Fibroblast of lung (primary cell): ENCODE data around the gene ESD. TPM values are rescaled to one million over a fixed set of nuclear protein-coding genes. Genes with fewer than 3 reads are reported as not detected.
A peak's percentile ranks its signal among the peaks of the same experiment; 100 is the strongest.

Source experiments
- DNase-seq, 2 donors: peaks; one replicate each; pipeline versions ENCODE4 v3.0.0 to v3.0.0-alpha.2; 2010; ENCODE audit warnings: low read depth in 2 of 2
- H2AFZ ChIP-seq: 2 replicates; pipeline ENCODE4 v1.5.1; 2012; ENCODE audit warnings: low read length, control low read depth, inconsistent platforms
- H3K27ac ChIP-seq: 2 replicates; pipeline ENCODE4 v1.5.1; 2011; ENCODE audit warnings: low read length, control low read depth; ENCODE audit not compliant: insufficient read depth
- H3K27me3 ChIP-seq: 2 replicates; pipeline ENCODE4 v1.5.1; 2011; ENCODE audit warnings: mild to moderate bottlenecking, low read length; ENCODE audit not compliant: control insufficient read depth, insufficient read depth
- H3K36me3 ChIP-seq: 2 replicates; pipeline ENCODE4 v1.5.1; 2011; ENCODE audit warnings: low read length; ENCODE audit not compliant: control insufficient read depth, insufficient read depth
- H3K4me1 ChIP-seq: 2 replicates; pipeline ENCODE4 v1.5.1; 2011; ENCODE audit warnings: low read length; ENCODE audit not compliant: control insufficient read depth, insufficient read depth; ENCODE audit errors: extremely low read depth
- H3K4me2 ChIP-seq: 2 replicates; pipeline ENCODE4 v1.5.1; 2011; ENCODE audit warnings: low read length, control low read depth; ENCODE audit not compliant: insufficient read depth; ENCODE audit errors: extremely low read depth
- H3K4me3 ChIP-seq, 4 experiments: fragments of 200-600 bp in 1 of 4; sonication (generic) in 1 of 4; replicated peaks in 1 of 4; 2 replicates each; pipeline ENCODE4 v1.5.1; 2011 to 2016; ENCODE audit warnings: low read length in 4 of 4, low read depth in 3 of 4, mild to moderate bottlenecking in 3 of 4, control low read depth in 2 of 4, inconsistent platforms in 1 of 4, mixed read lengths in 1 of 4; ENCODE audit not compliant: insufficient read depth in 1 of 4; ENCODE audit errors: control extremely low read depth in 1 of 4
- H3K79me2 ChIP-seq: 2 replicates; pipeline ENCODE4 v1.5.1; 2012; ENCODE audit warnings: mild to moderate bottlenecking, low read length, inconsistent platforms; ENCODE audit not compliant: control insufficient read depth, insufficient read depth
- H3K9ac ChIP-seq: 2 replicates; pipeline ENCODE4 v1.5.1; 2011; ENCODE audit warnings: mild to moderate bottlenecking, low read length, control low read depth; ENCODE audit not compliant: insufficient read depth
- H3K9me3 ChIP-seq: 2 replicates; pipeline ENCODE4 v1.5.1; 2012; ENCODE audit warnings: low read depth, low read length; ENCODE audit not compliant: control insufficient read depth, insufficient read depth
- H4K20me1 ChIP-seq: 2 replicates; pipeline ENCODE4 v1.5.1; 2011; ENCODE audit warnings: low read length; ENCODE audit not compliant: control insufficient read depth, insufficient read depth; ENCODE audit errors: extremely low read depth
- EZH2 ChIP-seq: IDR thresholded peaks from 2 replicates; pipeline ENCODE4 v1.5.1; 2012; ENCODE audit warnings: low read length, control low read depth, mild to moderate bottlenecking; ENCODE audit errors: missing control alignments
- polyA plus RNA-seq, 2 donors: library from polyadenylated mRNA; depleted of rRNA in 1 of 2; stranded (reverse) in 1 of 2; unstranded in 1 of 2; fragments of >200 nt; gene quantifications; 2 replicates each; pipeline ENCODE4 v1.2.1, GENCODE V29; 2011 to 2012; ENCODE audit warnings: missing spikeins in 1 of 2
- total RNA-seq: library from RNA; depleted of rRNA; stranded (reverse); fragments of >200 nt; gene quantifications from 2 replicates; pipeline ENCODE4 v1.2.1, GENCODE V29; 2014
- TF ChIP-seq, protein P1 (sequence below), 2 donors: IDR thresholded peaks in 1 of 2; conservative IDR thresholded peaks in 1 of 2; 1 replicate in 1 of 2; 2 replicates in 1 of 2; pipeline ENCODE4 v1.5.1; 2011 to 2012; ENCODE audit warnings: low read length in 2 of 2, control low read depth in 1 of 2, inconsistent platforms in 1 of 2, low read depth in 1 of 2, mild to moderate bottlenecking in 1 of 2

The ESD gene
- total and polyA plus RNA-seq, 2 donors (not counting 1 experiment from before 2014, with no cell fraction given), result 118 to 193 TPM

DNA sequence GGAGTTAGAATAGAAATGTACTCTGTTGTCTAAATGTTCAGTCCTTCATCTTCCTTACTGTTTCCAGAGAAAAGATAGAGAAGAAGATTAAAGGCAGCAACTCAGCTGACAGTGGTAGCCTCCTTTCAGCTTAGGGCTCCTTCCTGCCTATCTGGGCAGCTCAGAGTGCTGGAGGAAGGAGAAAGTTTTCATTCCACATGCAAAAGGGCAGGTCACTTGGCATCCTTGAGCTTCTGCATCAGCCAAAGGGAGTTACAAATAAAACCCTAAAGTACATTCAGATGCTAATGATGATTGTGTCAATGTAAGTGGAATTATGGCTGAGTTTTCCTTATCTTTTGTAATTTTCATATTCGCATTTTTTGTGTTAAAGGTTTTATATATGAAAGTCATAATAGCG is 58.9 kb downstream of the ESD start:
- Histone ChIP-seq H3K4me1 (peaks cover 5% of the 10 kb centered on the region), H3K9ac (no peak overlapping the region), H3K9me3 (no peaks in the 10 kb centered on the region), H3K27ac (no peak overlapping the region), H3K27me3 (no peaks in the 10 kb centered on the region), H3K4me3 (no peak overlapping the region), H3K36me3 (peaks cover 2% of the 10 kb centered on the region), H2AFZ (no peak overlapping the region), H3K4me2 (no peak overlapping the region), H4K20me1 (no peaks in the 10 kb centered on the region), H3K79me2 (no peaks in the 10 kb centered on the region)
- TF ChIP-seq EZH2, result no peak
- TF ChIP-seq, protein P1, sequence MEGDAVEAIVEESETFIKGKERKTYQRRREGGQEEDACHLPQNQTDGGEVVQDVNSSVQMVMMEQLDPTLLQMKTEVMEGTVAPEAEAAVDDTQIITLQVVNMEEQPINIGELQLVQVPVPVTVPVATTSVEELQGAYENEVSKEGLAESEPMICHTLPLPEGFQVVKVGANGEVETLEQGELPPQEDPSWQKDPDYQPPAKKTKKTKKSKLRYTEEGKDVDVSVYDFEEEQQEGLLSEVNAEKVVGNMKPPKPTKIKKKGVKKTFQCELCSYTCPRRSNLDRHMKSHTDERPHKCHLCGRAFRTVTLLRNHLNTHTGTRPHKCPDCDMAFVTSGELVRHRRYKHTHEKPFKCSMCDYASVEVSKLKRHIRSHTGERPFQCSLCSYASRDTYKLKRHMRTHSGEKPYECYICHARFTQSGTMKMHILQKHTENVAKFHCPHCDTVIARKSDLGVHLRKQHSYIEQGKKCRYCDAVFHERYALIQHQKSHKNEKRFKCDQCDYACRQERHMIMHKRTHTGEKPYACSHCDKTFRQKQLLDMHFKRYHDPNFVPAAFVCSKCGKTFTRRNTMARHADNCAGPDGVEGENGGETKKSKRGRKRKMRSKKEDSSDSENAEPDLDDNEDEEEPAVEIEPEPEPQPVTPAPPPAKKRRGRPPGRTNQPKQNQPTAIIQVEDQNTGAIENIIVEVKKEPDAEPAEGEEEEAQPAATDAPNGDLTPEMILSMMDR (conservative IDR thresholded peaks at IDR 0.05 in 1 of 2, IDR thresholded peaks at IDR 0.05 in 1 of 2; ENCODE audit: low read depth in 1 of 2, low read length in 2 of 2), result no peak
- peak in 1 of 2 donors; percentile 14 for DNase-seq

GRCh38 chr13:46736541-46737310 is 60.2 kb downstream of the ESD start:
- Histone ChIP-seq H3K79me2 (no peaks in the 10 kb centered on the region), H3K4me3 (no peak overlapping the region), H3K4me2 (no peak overlapping the region), H4K20me1 (no peaks in the 10 kb centered on the region), H2AFZ (no peak overlapping the region), H3K9me3 (no peaks in the 10 kb centered on the region), H3K27ac (no peak overlapping the region), H3K36me3 (peaks cover 2% of the 10 kb centered on the region), H3K9ac (no peak overlapping the region), H3K4me1 (no peaks in the 10 kb centered on the region), H3K27me3 (no peaks in the 10 kb centered on the region)
- TF ChIP-seq, protein P1 (conservative IDR thresholded peaks at IDR 0.05 in 1 of 2, IDR thresholded peaks at IDR 0.05 in 1 of 2; ENCODE audit: low read depth in 1 of 2, low read length in 2 of 2), result no peak
- no peak for TF ChIP-seq EZH2
- DNase-seq, result no peak

GRCh38 chr13:46735425-46735824 is 61.5 kb downstream of the ESD start:
- H3K4me3 ChIP-seq, result no peak overlapping the region
- no peak overlapping the region for H2AFZ ChIP-seq
- no peak overlapping the region for H3K4me2 ChIP-seq
- no peaks in the 10 kb centered on the region for H3K4me1 ChIP-seq
- no peak for TF ChIP-seq EZH2
- TF ChIP-seq, protein P1 (conservative IDR thresholded peaks at IDR 0.05 in 1 of 2, IDR thresholded peaks at IDR 0.05 in 1 of 2; ENCODE audit: low read depth in 1 of 2, low read length in 2 of 2), result no peak
- H3K79me2 ChIP-seq, result no peaks in the 10 kb centered on the region
- H3K9me3 ChIP-seq, result no peaks in the 10 kb centered on the region
- H3K27ac ChIP-seq, result no peak overlapping the region
- DNase-seq, result no peak
- H3K27me3 ChIP-seq, result no peaks in the 10 kb centered on the region
- H4K20me1 ChIP-seq, result no peaks in the 10 kb centered on the region
- no peaks in the 10 kb centered on the region for H3K36me3 ChIP-seq
- no peak overlapping the region for H3K9ac ChIP-seq
